Heart right ventricle (tissue), 16 donors: ENCODE measurements around the gene MTG2. TPM values are rescaled to one million over a fixed set of nuclear protein-coding genes. Genes with fewer than 3 reads are reported as not detected.

Experiments
- ATAC-seq, 8 donors: fragments of 200-7000 bp; cut with Tn5 transposase; one replicate each; pipeline ENCODE4 v1.9.1; 2020; ENCODE audit warnings: mild to moderate bottlenecking in 8 of 8, moderate library complexity in 8 of 8, moderate number of reproducible peaks in 1 of 8
- DNase-seq, 2 donors: peaks; one replicate each; pipeline ENCODE4 v3.0.0-alpha.2; 2020
- H3K27ac ChIP-seq, 10 donors: fragments of 200-600 bp; sonication (generic) in 2 of 10; one replicate each; pipeline versions ENCODE4 v1.5.0 to v1.8.0; 2020 to 2022; ENCODE audit warnings: mild to moderate bottlenecking in 3 of 10
- H3K27me3 ChIP-seq, 7 donors: fragments of 200-600 bp; one replicate each; pipeline ENCODE4 v1.8.0; 2021 to 2022; ENCODE audit warnings: mild to moderate bottlenecking in 2 of 7
- H3K36me3 ChIP-seq, 9 donors: fragments of 200-600 bp; sonication (generic) in 1 of 9; one replicate each; pipeline versions ENCODE4 v1.5.0 to v1.8.0; 2020 to 2022; ENCODE audit warnings: mild to moderate bottlenecking in 2 of 9
- H3K4me1 ChIP-seq, 9 donors: fragments of 200-600 bp; sonication (generic) in 1 of 9; one replicate each; pipeline versions ENCODE4 v1.5.0 to v1.8.0; 2020 to 2022; ENCODE audit warnings: mild to moderate bottlenecking in 4 of 9
- H3K4me3 ChIP-seq, 10 donors: fragments of 200-600 bp; sonication (generic) in 2 of 10; one replicate each; pipeline versions ENCODE4 v1.5.0 to v1.8.0; 2020 to 2022; ENCODE audit warnings: mild to moderate bottlenecking in 7 of 10, moderate library complexity in 2 of 10
- H3K9me3 ChIP-seq, 11 donors: fragments of 200-600 bp in 10 of 11; sonication (generic) in 2 of 11; one replicate each; pipeline versions ENCODE4 v1.5.0 to v1.8.0; 2013 to 2022; ENCODE audit warnings: mild to moderate bottlenecking in 2 of 11, control low read depth in 1 of 11, moderate library complexity in 1 of 11
- CTCF ChIP-seq, 9 donors: fragments of 200-600 bp; sonication (generic) in 2 of 9; IDR thresholded peaks; one replicate each; pipeline versions ENCODE4 v1.5.0 to v1.8.0; 2021 to 2022; ENCODE audit warnings: antibody characterized with exemption in 9 of 9, mild to moderate bottlenecking in 5 of 9, moderate library complexity in 1 of 9
- WGBS, 2 donors: extraction: QIAGEN DNeasy Blood & Tissue Kit; methylation state at CpG; one replicate each; pipeline ENCODE4 v1.1.7; 2013; ENCODE audit warnings: inconsistent platforms in 1 of 2; 5-methylcytosine and 5-hydroxymethylcytosine counted together
- intact Hi-C, 10 donors: fragments of 100-400 bp; cut with DNase I; formaldehyde crosslinking; loops; one replicate each; pipeline versions ENCODE4 v1.11.1 to v1.14.2; 2022
- polyA plus RNA-seq, 2 donors: library from polyadenylated mRNA; stranded (reverse); fragments of 200-250 nt; gene quantifications; one replicate each; pipeline ENCODE4 v1.2.3, GENCODE V29; 2013
- total RNA-seq, 10 donors: library from RNA; stranded (reverse); fragmentation: NEBNext Ultra II Directional in 3 of 10; extraction: Animal tissue kit (Norgen Biotek cat#: 25700) in 3 of 10; gene quantifications; one replicate each; pipeline versions ENCODE4 v1.2.1 to v1.2.4, GENCODE V29; 2021 to 2023
- donor health status: Arrhythmogenic right ventricular cardiomyopathy.
- donor health status: ischemic (EF 13 %, LVEDD 7.1; RV severe dilation, severe dysfunction).
- donor health status: healthy with polysubstance abuse.
- donor health status: DM: no; HTN: yes; CAD: no.
- donor health status: DM: no; HTN: no; CAD: no.
- donor health status: ischemic (EF 25% LVEDD 6.9; RV normal size, moderate dysfunction).
- donor health status: ischemic (EF 25% LVEDD 5.7; RV mildly dilated, moderate dysfunction).
- donor health status: healthy.
- donor health status: DM: yes; HTN: yes; CAD: no.
- donor health status: Ischemic cardiomyopathy.
- donor health status: ischemic (EF 35%, LVEDD 5.7; RV mildly dilated, moderate dysfunction).
- donor health status: nonischemic (EF 11% LVEDD 7.7; RV severe dilation, severe dysfunction).
- donor health status: DM: yes; HTN: yes; CAD: no.
- donor health status: PGD.
- donor health status: ischemic (EF 29% LVEDD 5.4; RV normal size, mild dysfunction).
- donor health status: nonischemic (EF 23%, LVEDD 6.1; RV moderate dilation, normal function).

MTG2 gene
- total and polyA plus RNA-seq, 12 donors = 21.5 to 55.5 (median 28.2) TPM

- H3K4me3 ChIP-seq = no peak overlapping the region
- peaks cover 0 to 96% (median 47%) of the 10 kb centered on the region in 9 donors for H3K36me3 ChIP-seq
- H3K27ac ChIP-seq = no peak overlapping the region
- no peaks in the 10 kb centered on the region for H3K9me3 ChIP-seq
- peaks cover 0 to 5% (median 0%) of the 10 kb centered on the region in 9 donors for H3K4me1 ChIP-seq
- no peaks in the 10 kb centered on the region for H3K27me3 ChIP-seq
- intact Hi-C loops = no loop called here
- DNase-seq (peak in 1 of 2 donors; percentile 1), ATAC-seq (no peak)
- no peak for TF ChIP-seq CTCF (IDR thresholded peaks at IDR 0.05)
- WGBS, 2 donors = 87 to 94% methylated on average over 9 of the region's 9 CpGs
These were observed 14.5 kb downstream of the MTG2 start for GRCh38 chr20:62197311-62197710.

GRCh38 chr20:62197801-62198200 lies 15.0 kb downstream of the MTG2 start:
- H3K9me3 ChIP-seq = no peaks in the 10 kb centered on the region
- no peak overlapping the region for H3K27ac ChIP-seq
- ATAC-seq = no peak
- no peaks in the 10 kb centered on the region for H3K27me3 ChIP-seq
- WGBS, 2 donors = 94 to 95% methylated on average over 18 of the region's 18 CpGs
- no peak for TF ChIP-seq CTCF (IDR thresholded peaks at IDR 0.05)
- H3K4me3 ChIP-seq = no peak overlapping the region
- intact Hi-C loops = no loop called here
- DNase-seq = peak in 1 of 2 donors; percentile 1
- peaks cover 0 to under 1% (median 0%) of the 10 kb centered on the region in 9 donors for H3K4me1 ChIP-seq
- H3K36me3 ChIP-seq = peaks cover 0 to 100% (median 47%) of the 10 kb centered on the region in 9 donors

DNA sequence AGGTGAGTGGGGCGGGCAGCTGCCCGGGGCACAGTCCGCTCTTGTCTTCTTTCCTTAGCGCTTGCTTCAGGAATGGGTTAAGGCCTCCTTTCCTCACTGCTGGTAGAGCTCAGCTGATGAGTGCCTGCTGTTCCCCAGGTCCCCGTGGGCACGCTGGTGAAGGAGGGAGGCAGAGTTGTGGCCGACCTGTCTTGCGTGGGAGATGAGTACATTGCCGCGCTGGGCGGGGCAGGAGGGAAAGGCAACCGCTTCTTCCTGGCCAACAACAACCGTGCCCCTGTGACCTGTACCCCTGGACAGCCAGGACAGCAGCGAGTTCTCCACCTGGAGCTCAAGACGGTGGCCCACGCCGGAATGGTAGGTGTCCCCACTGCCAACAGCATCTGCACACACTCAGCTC lies 15.7 kb downstream of the MTG2 start:
- intact Hi-C loops = no loop called here
- WGBS, 2 donors = 91 to 96% methylated on average over 17 of the region's 17 CpGs
- Histone ChIP-seq H3K4me3 (no peak overlapping the region), H3K4me1 (no peaks in the 10 kb centered on the region), H3K27me3 (no peaks in the 10 kb centered on the region), H3K36me3 (peaks cover 0 to 100% (median 42%) of the 10 kb centered on the region in 9 donors), H3K9me3 (no peaks in the 10 kb centered on the region), H3K27ac (no peak overlapping the region)
- DNase-seq (peak in 1 of 2 donors; percentile 5), ATAC-seq (no peak)
- TF ChIP-seq CTCF (IDR thresholded peaks at IDR 0.05) = no peak

DNA sequence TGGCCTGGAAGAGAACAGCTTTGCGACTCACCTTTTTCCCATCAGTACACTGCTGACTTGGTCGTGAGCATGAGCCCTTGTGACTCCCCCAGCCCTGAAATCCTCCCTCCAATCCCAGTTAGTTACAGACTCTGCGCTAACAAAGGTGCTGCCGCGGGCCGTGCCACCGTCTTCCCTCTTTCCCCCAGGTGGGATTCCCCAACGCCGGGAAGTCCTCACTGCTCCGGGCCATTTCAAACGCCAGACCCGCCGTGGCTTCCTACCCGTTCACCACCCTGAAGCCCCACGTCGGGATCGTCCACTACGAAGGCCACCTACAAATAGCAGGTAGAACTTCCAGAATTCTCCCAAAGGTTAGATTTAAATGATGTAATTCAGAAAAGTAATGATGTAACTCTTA lies 16.1 kb downstream of the MTG2 start:
- intact Hi-C loops = no loop called here
- no peaks in the 10 kb centered on the region for H3K4me1 ChIP-seq
- no peaks in the 10 kb centered on the region for H3K9me3 ChIP-seq
- no peaks in the 10 kb centered on the region for H3K27me3 ChIP-seq
- peaks cover 0 to 100% (median 40%) of the 10 kb centered on the region in 9 donors for H3K36me3 ChIP-seq
- WGBS, 2 donors = 97 to 98% methylated on average over 18 of the region's 18 CpGs
- DNase-seq (peak in 1 of 2 donors; percentile 6), ATAC-seq (no peak)
- no peak overlapping the region for H3K27ac ChIP-seq
- no peak overlapping the region for H3K4me3 ChIP-seq
- TF ChIP-seq CTCF (IDR thresholded peaks at IDR 0.05) = no peak
